Activated naive CD8-positive, alpha-beta T cell treated with anti-CD3 and anti-CD28 coated beads, Interleukin-2, amount 50 U/mL, for 24 hours (primary cell): ENCODE results near the gene PLEKHG7.

ENCODE experiments used
- ATAC-seq: fragments of 150-1000 bp; cut with Tn5 transposase; one replicate; pipeline ENCODE4 v1.10.0; 2021
- DNase-seq: peaks from one replicate; pipeline ENCODE4 v3.0.0; 2021
- H3K27ac Mint-ChIP-seq: one replicate; pipeline ENCODE4 v1.8.0; 2021; ENCODE audit warnings: mild to moderate bottlenecking, mixed read lengths
- H3K27me3 Mint-ChIP-seq: one replicate; pipeline ENCODE4 v1.8.0; 2021; ENCODE audit warnings: mixed read lengths
- H3K36me3 Mint-ChIP-seq: one replicate; pipeline ENCODE4 v1.8.0; 2021; ENCODE audit warnings: low read depth, mixed read lengths
- H3K4me1 Mint-ChIP-seq: one replicate; pipeline ENCODE4 v1.8.0; 2021; ENCODE audit warnings: mixed read lengths
- H3K4me3 Mint-ChIP-seq: one replicate; pipeline ENCODE4 v1.8.0; 2021; ENCODE audit warnings: mild to moderate bottlenecking, moderate library complexity, mixed read lengths
- H3K9me3 Mint-ChIP-seq: one replicate; pipeline ENCODE4 v1.8.0; 2021; ENCODE audit warnings: mixed read lengths

The PLEKHG7 gene

GRCh38 chr12:92726850-92727249 lies 24.1 kb downstream of the PLEKHG7 start:
- no peak overlapping the region for H3K4me3 Mint-ChIP-seq
- no peak overlapping the region for H3K27ac Mint-ChIP-seq
- peaks cover 11% of the 10 kb centered on the region for H3K9me3 Mint-ChIP-seq
- DNase-seq (no peak), ATAC-seq (no peak)
- H3K27me3 Mint-ChIP-seq = peaks cover 2% of the 10 kb centered on the region
- no peaks in the 10 kb centered on the region for H3K4me1 Mint-ChIP-seq
- no peaks in the 10 kb centered on the region for H3K36me3 Mint-ChIP-seq

GRCh38 chr12:92729773-92730305 lies 27.1 kb downstream of the PLEKHG7 start:
- Mint-ChIP-seq H3K27ac (no peak overlapping the region), H3K36me3 (no peaks in the 10 kb centered on the region), H3K27me3 (peaks cover 8% of the 10 kb centered on the region), H3K4me3 (no peak overlapping the region), H3K9me3 (peaks cover 7% of the 10 kb centered on the region), H3K4me1 (no peaks in the 10 kb centered on the region)
- DNase-seq (no peak), ATAC-seq (no peak)

- no peaks in the 10 kb centered on the region for H3K4me1 Mint-ChIP-seq
- DNase-seq (no peak), ATAC-seq (no peak)
- H3K9me3 Mint-ChIP-seq = no peaks in the 10 kb centered on the region
- H3K27me3 Mint-ChIP-seq = peaks cover 8% of the 10 kb centered on the region
- H3K27ac Mint-ChIP-seq = no peak overlapping the region
- H3K4me3 Mint-ChIP-seq = no peak overlapping the region
- H3K36me3 Mint-ChIP-seq = no peaks in the 10 kb centered on the region
Observed at GRCh38 chr12:92730758-92731157, 28.0 kb downstream of the PLEKHG7 start.

- no peaks in the 10 kb centered on the region for H3K4me1 Mint-ChIP-seq
- H3K27ac Mint-ChIP-seq = no peak overlapping the region
- H3K36me3 Mint-ChIP-seq = no peaks in the 10 kb centered on the region
- no peaks in the 10 kb centered on the region for H3K9me3 Mint-ChIP-seq
- H3K4me3 Mint-ChIP-seq = no peak overlapping the region
- H3K27me3 Mint-ChIP-seq = peaks cover 6% of the 10 kb centered on the region
- ATAC-seq = no peak
- DNase-seq = no peak
Observed at GRCh38 chr12:92732216-92732615, 29.4 kb downstream of the PLEKHG7 start.

GRCh38 chr12:92732716-92733115 lies 29.9 kb downstream of the PLEKHG7 start:
- peaks cover 6% of the 10 kb centered on the region for H3K27me3 Mint-ChIP-seq
- H3K27ac Mint-ChIP-seq = no peak overlapping the region
- H3K36me3 Mint-ChIP-seq = no peaks in the 10 kb centered on the region
- H3K4me1 Mint-ChIP-seq = no peaks in the 10 kb centered on the region
- H3K9me3 Mint-ChIP-seq = no peaks in the 10 kb centered on the region
- H3K4me3 Mint-ChIP-seq = no peak overlapping the region
- no peak for ATAC-seq
- no peak for DNase-seq

- H3K27ac Mint-ChIP-seq = no peak overlapping the region
- no peaks in the 10 kb centered on the region for H3K4me1 Mint-ChIP-seq
- H3K4me3 Mint-ChIP-seq = no peak overlapping the region
- no peaks in the 10 kb centered on the region for H3K36me3 Mint-ChIP-seq
- no peak for DNase-seq
- ATAC-seq = no peak
- no peaks in the 10 kb centered on the region for H3K9me3 Mint-ChIP-seq
- H3K27me3 Mint-ChIP-seq = peaks cover 6% of the 10 kb centered on the region
Observed at GRCh38 chr12:92733181-92733580, 30.4 kb downstream of the PLEKHG7 start.

- ATAC-seq (no peak), DNase-seq (no peak)
- Mint-ChIP-seq H3K4me1 (no peaks in the 10 kb centered on the region), H3K9me3 (no peaks in the 10 kb centered on the region), H3K36me3 (no peaks in the 10 kb centered on the region), H3K4me3 (no peak overlapping the region), H3K27ac (no peak overlapping the region), H3K27me3 (peaks cover 6% of the 10 kb centered on the region)
Observed at GRCh38 chr12:92733661-92734060, 30.9 kb downstream of the PLEKHG7 start.

- no peaks in the 10 kb centered on the region for H3K9me3 Mint-ChIP-seq
- DNase-seq = no peak
- no peak overlapping the region for H3K27ac Mint-ChIP-seq
- peaks cover 6% of the 10 kb centered on the region for H3K27me3 Mint-ChIP-seq
- H3K4me3 Mint-ChIP-seq = no peak overlapping the region
- no peaks in the 10 kb centered on the region for H3K4me1 Mint-ChIP-seq
- H3K36me3 Mint-ChIP-seq = no peaks in the 10 kb centered on the region
- ATAC-seq = no peak
Observed at GRCh38 chr12:92735131-92735721, 32.4 kb downstream of the PLEKHG7 start.

GRCh38 chr12:92736605-92737004 lies 33.8 kb downstream of the PLEKHG7 start:
- no peak overlapping the region for H3K4me3 Mint-ChIP-seq
- H3K4me1 Mint-ChIP-seq = no peaks in the 10 kb centered on the region
- peaks cover 6% of the 10 kb centered on the region for H3K27me3 Mint-ChIP-seq
- H3K36me3 Mint-ChIP-seq = no peaks in the 10 kb centered on the region
- ATAC-seq (no peak), DNase-seq (no peak)
- H3K27ac Mint-ChIP-seq = no peak overlapping the region
- H3K9me3 Mint-ChIP-seq = no peaks in the 10 kb centered on the region

- Mint-ChIP-seq H3K4me1 (no peaks in the 10 kb centered on the region), H3K27ac (no peak overlapping the region), H3K9me3 (no peaks in the 10 kb centered on the region), H3K27me3 (peaks cover 8% of the 10 kb centered on the region), H3K4me3 (no peak overlapping the region), H3K36me3 (no peaks in the 10 kb centered on the region)
- ATAC-seq = no peak
- DNase-seq = no peak
Observed at GRCh38 chr12:92737855-92738850, 35.4 kb downstream of the PLEKHG7 start.

- Mint-ChIP-seq H3K27ac (no peak overlapping the region), H3K27me3 (peaks cover 7% of the 10 kb centered on the region), H3K4me3 (no peak overlapping the region), H3K9me3 (no peaks in the 10 kb centered on the region), H3K4me1 (no peaks in the 10 kb centered on the region), H3K36me3 (no peaks in the 10 kb centered on the region)
- ATAC-seq = no peak
- no peak for DNase-seq
Observed at GRCh38 chr12:92739113-92739512, 36.3 kb downstream of the PLEKHG7 start.

GRCh38 chr12:92740411-92740810 lies 37.6 kb downstream of the PLEKHG7 start:
- DNase-seq = no peak

GRCh38 chr12:92743026-92743425 lies 40.2 kb downstream of the PLEKHG7 start:
- no peak overlapping the region for H3K27ac Mint-ChIP-seq
- no peaks in the 10 kb centered on the region for H3K36me3 Mint-ChIP-seq
- H3K4me1 Mint-ChIP-seq = peaks cover 2% of the 10 kb centered on the region
- no peaks in the 10 kb centered on the region for H3K9me3 Mint-ChIP-seq
- H3K27me3 Mint-ChIP-seq = peaks cover 3% of the 10 kb centered on the region
- H3K4me3 Mint-ChIP-seq = no peak overlapping the region
- ATAC-seq = no peak
- DNase-seq = no peak

More at GRCh38 chr12:92740411-92740810, 37.6 kb downstream of the PLEKHG7 start:
- H3K4me3 Mint-ChIP-seq = no peak overlapping the region
- no peak overlapping the region for H3K27ac Mint-ChIP-seq
- no peak for ATAC-seq
- H3K27me3 Mint-ChIP-seq = peaks cover 3% of the 10 kb centered on the region
- no peaks in the 10 kb centered on the region for H3K36me3 Mint-ChIP-seq
- no peaks in the 10 kb centered on the region for H3K9me3 Mint-ChIP-seq
- no peaks in the 10 kb centered on the region for H3K4me1 Mint-ChIP-seq

- H3K27ac Mint-ChIP-seq = no peak overlapping the region
- peaks cover 2% of the 10 kb centered on the region for H3K4me1 Mint-ChIP-seq
- no peaks in the 10 kb centered on the region for H3K36me3 Mint-ChIP-seq
- DNase-seq (no peak), ATAC-seq (no peak)
- H3K4me3 Mint-ChIP-seq = no peak overlapping the region
- no peaks in the 10 kb centered on the region for H3K9me3 Mint-ChIP-seq
- peaks cover 3% of the 10 kb centered on the region for H3K27me3 Mint-ChIP-seq
Observed at GRCh38 chr12:92745856-92746550, 43.2 kb downstream of the PLEKHG7 start.
